ENCODE measurements around the gene CRIP3. TPM values are rescaled to one million over a fixed set of nuclear protein-coding genes. Genes with fewer than 3 reads are reported as not detected.

Gene CRIP3
- total and polyA plus RNA-seq, 2 of the 8 experiments (the other 6 are each of a cell fraction or from before 2014, with no cell fraction given), result 34.0 to 46.3 TPM

GRCh38 chr6:43290339-43290904 lies 18.2 kb downstream of the CRIP3 start:
- Histone ChIP-seq H3K23ac (ENCODE audit: insufficient read length) (no peak overlapping the region), H3K56ac (replicated peaks; ENCODE audit: insufficient read length, low read depth, low read length) (no peak overlapping the region), H3K79me1 (ENCODE audit: low read depth, low read length) (no peaks in the 10 kb centered on the region), H2AK5ac (ENCODE audit: low read depth, low read length) (no peak overlapping the region), H3K4me1 (replicated peaks in 1 of 4; ENCODE audit: control insufficient read depth in 3 of 4, insufficient read depth in 4 of 4, low read length in 3 of 4) (peaks cover 0 to 9% (median 7%) of the 10 kb centered on the region in 4 experiments; a peak in 5 of 7 replicates), H3K4ac (replicated peaks; ENCODE audit: insufficient read length, low read depth, low read length) (no peak overlapping the region), H4K8ac (ENCODE audit: extremely low read depth, insufficient read depth, low read length) (no peak overlapping the region), H3K4me2 (ENCODE audit: insufficient read depth in 1 of 2, low read depth in 2 of 2, low read length in 2 of 2) (no peak overlapping the region), H4K5ac (ENCODE audit: insufficient read length, low read depth, low read length) (no peak overlapping the region), H2BK12ac (ENCODE audit: low read depth, low read length) (no peak overlapping the region), H3K23me2 (ENCODE audit: low read depth, low read length) (peaks cover 12% of the 10 kb centered on the region; the same call in 1 of the 2 replicates), H2BK20ac (ENCODE audit: low read length) (no peak overlapping the region), H3K4me3 (ENCODE audit: extremely low read depth in 1 of 4, insufficient read depth in 2 of 4, low read depth in 3 of 4, low read length in 4 of 4) (no peak overlapping the region), H3K9me3 (ENCODE audit: insufficient read depth in 2 of 2, low read depth in 1 of 2, low read length in 1 of 2) (no peaks in the 10 kb centered on the region), H3K27me3 (replicated peaks in 1 of 4; ENCODE audit: control insufficient read depth in 3 of 4, extremely low read depth in 1 of 4, insufficient read depth in 3 of 4, low read length in 3 of 4) (peaks cover 0 to 14% (median 9%) of the 10 kb centered on the region in 4 experiments; a peak in 5 of 7 replicates), H3K79me2 (ENCODE audit: control insufficient read depth in 1 of 2, insufficient read depth in 2 of 2, low read length in 2 of 2) (no peaks in the 10 kb centered on the region), H3K14ac (ENCODE audit: insufficient read length) (no peak overlapping the region), H3K18ac (ENCODE audit: extremely low read depth, low read length) (no peak overlapping the region), H2BK5ac (ENCODE audit: low read depth, low read length) (no peak overlapping the region), H2AFZ (ENCODE audit: low read length) (no peak overlapping the region), H2BK15ac (ENCODE audit: low read length) (no peak overlapping the region), H2BK120ac (replicated peaks; ENCODE audit: low read depth, low read length) (no peak overlapping the region), H4K20me1 (replicated peaks in 1 of 2; ENCODE audit: control insufficient read depth in 1 of 2, insufficient read depth in 2 of 2, low read length in 2 of 2) (peaks cover 0 to 8% of the 10 kb centered on the region in 2 experiments), H3K27ac (ENCODE audit: low read depth, low read length) (no peak overlapping the region), H3K36me3 (ENCODE audit: control insufficient read depth in 2 of 4, insufficient read depth in 4 of 4, low read length in 3 of 4) (no peaks in the 10 kb centered on the region; a peak in 1 of 8 replicates), H3K9ac (replicated peaks in 1 of 4; ENCODE audit: extremely low read depth in 1 of 4, low read depth in 3 of 4, low read length in 3 of 4) (no peak overlapping the region), H4K91ac (replicated peaks; ENCODE audit: insufficient read length, low read length) (no peak overlapping the region)
- ChIA-PET CTCF (ENCODE audit: partially characterized antibody) (interaction anchor here (0.6 kb wide), 1 partner anchor 54 kb away, joined by 3 read pairs; no protein-coding TSS in a partner anchor), POLR2A (ENCODE audit: partially characterized antibody) (interaction anchor here (1.1 kb wide), 1 partner anchor 14 kb away, joined by 3 read pairs; no protein-coding TSS in a partner anchor)
- WGBS, 2 experiments (ENCODE audit: extremely low coverage in 1 of 2, insufficient coverage in 1 of 2, insufficient read length in 1 of 2, insufficient replicate concordance in 2 of 2, low coverage in 1 of 2, low lambda C conversion rate in 2 of 2, missing lambda C conversion rate in 1 of 2), result 82% methylated on average over 3 of the region's 3 CpGs; no CpG with 5 or more reads in 1 of the 2 experiments
- DNase-seq (ENCODE audit: low read depth in 1 of 2, low spot score in 2 of 2) (no peak), FAIRE-seq (no peak)
- TF ChIP-seq ZNF274 (IDR thresholded peaks at IDR 0.05; ENCODE audit: borderline replicate concordance, extremely low read depth, low read length) (no peak), CHD1 (IDR thresholded peaks at IDR 0.05; ENCODE audit: low read depth, low read length) (no peak), USF2 (IDR thresholded peaks at IDR 0.05; ENCODE audit: low read length) (no peak)
